Activated CD4-positive, alpha-beta T cell treated with anti-CD3 and anti-CD28 coated beads for 24 hours (primary cell): ENCODE measurements around the gene TMEM266.

Experiments used
- DNase-seq, 2 donors: peaks; one replicate each; pipeline ENCODE4 v3.0.0-alpha.2; 2020; ENCODE audit warnings: low read depth in 2 of 2

TMEM266 gene

GRCh38 chr15:76236350-76236749 is 176.6 kb downstream of the TMEM266 start:
- DNase-seq: no peak

GRCh38 chr15:76239786-76240185 is 180.0 kb downstream of the TMEM266 start:
- DNase-seq: no peak

GRCh38 chr15:76245072-76245610 is 185.4 kb downstream of the TMEM266 start:
- DNase-seq: no peak

- DNase-seq: no peak
Measured at GRCh38 chr15:76251717-76252116, 191.9 kb downstream of the TMEM266 start.

GRCh38 chr15:76252249-76252648 is 192.5 kb downstream of the TMEM266 start:
- DNase-seq: no peak

- no peak for DNase-seq
Measured at GRCh38 chr15:76253691-76254473, 194.1 kb downstream of the TMEM266 start.
